Right lobe of liver (tissue), 6 donors: ENCODE measurements around the gene PIP5K1B. TPM values are rescaled to one million over a fixed set of nuclear protein-coding genes. Genes with fewer than 3 reads are reported as not detected.

Experiments
- ATAC-seq, 4 donors: fragments of 200-7000 bp; cut with Tn5 transposase; one replicate each; pipeline ENCODE4 v1.9.1; 2020; ENCODE audit warnings: mild to moderate bottlenecking in 4 of 4, moderate library complexity in 4 of 4
- DNase-seq, 3 donors: peaks; one replicate each; pipeline ENCODE4 v3.0.0-alpha.2; 2020
- H3K27ac ChIP-seq, 3 donors: fragments of 200-600 bp; one replicate each; pipeline ENCODE4 v1.8.0; 2022
- H3K27me3 ChIP-seq, 2 donors: fragments of 200-600 bp; one replicate each; pipeline ENCODE4 v1.8.0; 2022
- H3K36me3 ChIP-seq, 4 donors: fragments of 200-600 bp; sonication (generic) in 1 of 4; one replicate each; pipeline versions ENCODE4 v1.5.1 to v1.8.0; 2017 to 2022; ENCODE audit warnings: control low read depth in 1 of 4
- H3K4me1 ChIP-seq, 4 donors: fragments of 200-600 bp; sonication (generic) in 1 of 4; one replicate each; pipeline versions ENCODE4 v1.5.1 to v1.8.0; 2017 to 2022; ENCODE audit warnings: control low read depth in 1 of 4
- H3K4me3 ChIP-seq, 3 donors: fragments of 200-600 bp; one replicate each; pipeline ENCODE4 v1.8.0; 2022
- H3K9me3 ChIP-seq, 4 donors: fragments of 200-600 bp; sonication (generic) in 1 of 4; one replicate each; pipeline versions ENCODE4 v1.5.1 to v1.8.0; 2017 to 2022; ENCODE audit warnings: control low read depth in 1 of 4
- CTCF ChIP-seq, 4 donors: fragments of 200-600 bp in 3 of 4; fragments of 450-650 bp in 1 of 4; IDR thresholded peaks; one replicate each; pipeline versions ENCODE4 v1.5.1 to v1.8.0; 2016 to 2022; ENCODE audit warnings: antibody characterized with exemption in 4 of 4, mild to moderate bottlenecking in 2 of 4
- POLR2A ChIP-seq: fragments of 450-650 bp; IDR thresholded peaks from one replicate; pipeline ENCODE4 v1.6.1; 2017; ENCODE audit warnings: antibody characterized with exemption, mild to moderate bottlenecking
- whole genome bisulfite sequencing: methylation state at CpG from one replicate; pipeline ENCODE4 v1.1.6; 2018; ENCODE audit warnings: low coverage, low lambda C conversion rate; ENCODE audit not compliant: insufficient coverage; ENCODE audit errors: missing lambda C conversion rate; 5-methylcytosine and 5-hydroxymethylcytosine counted together
- intact Hi-C, 2 donors: fragments of 100-400 bp; cut with DNase I; formaldehyde crosslinking; loops; one replicate each; pipeline versions ENCODE4 v1.11.2 to v1.14.1; 2022
- total RNA-seq, 6 experiments: library from RNA; depleted of rRNA in 2 of 6; stranded (reverse); fragments of >200 nt in 2 of 6; fragmentation: NEBNext Ultra II Directional in 3 of 6; extraction: Animal tissue kit (Norgen Biotek cat#: 25700) in 3 of 6; gene quantifications; one replicate each; pipeline versions ENCODE4 v1.1.0 to v1.2.4, GENCODE V29; 2016 to 2023
- donor health status: DM: no; HTN: yes; CAD: no.
- donor health status: DM: no; HTN: no; CAD: no.
- donor health status: DM: no; HTN: no; CAD: no.
- donor health status: DM: no; HTN: yes; CAD: no.
- donor health status: DM: no; HTN: yes; CAD: no.

Gene PIP5K1B
- total RNA-seq, 6 experiments from 2014 or later = 0.27 to 0.71 TPM; not detected in 4

- no peak overlapping the region for H3K4me3 ChIP-seq
- H3K27me3 ChIP-seq = no peaks in the 10 kb centered on the region
- no peaks in the 10 kb centered on the region for H3K4me1 ChIP-seq
- no peak for ATAC-seq
- DNase-seq = no peak
- TF ChIP-seq POLR2A = no peak
- no peak for TF ChIP-seq CTCF (IDR thresholded peaks at IDR 0.05)
- intact Hi-C loops = no loop called here
- WGBS = 54% methylated on average over 5 of the region's 5 CpGs
- H3K36me3 ChIP-seq = no peaks in the 10 kb centered on the region
- no peak overlapping the region for H3K27ac ChIP-seq
- H3K9me3 ChIP-seq = no peaks in the 10 kb centered on the region
These were observed 171.2 kb downstream of the PIP5K1B start for GRCh38 chr9:68876273-68876672.

GRCh38 chr9:68876681-68877080 is 171.6 kb downstream of the PIP5K1B start:
- no peaks in the 10 kb centered on the region for H3K36me3 ChIP-seq
- no peak for ATAC-seq
- H3K27me3 ChIP-seq = no peaks in the 10 kb centered on the region
- no peak overlapping the region for H3K4me3 ChIP-seq
- H3K27ac ChIP-seq = no peak overlapping the region
- no peaks in the 10 kb centered on the region for H3K9me3 ChIP-seq
- intact Hi-C loops = no loop called here
- TF ChIP-seq POLR2A (no peak), CTCF (IDR thresholded peaks at IDR 0.05) (no peak)
- H3K4me1 ChIP-seq = no peaks in the 10 kb centered on the region
- WGBS = 53% methylated on average over 3 of the region's 3 CpGs
- no peak for DNase-seq

GRCh38 chr9:68877219-68877618 is 172.2 kb downstream of the PIP5K1B start:
- no peak for TF ChIP-seq CTCF (IDR thresholded peaks at IDR 0.05)
- no peak for TF ChIP-seq POLR2A
- intact Hi-C loops = no loop called here
- no peak overlapping the region for H3K4me3 ChIP-seq
- DNase-seq (no peak), ATAC-seq (no peak)
- H3K27ac ChIP-seq = no peak overlapping the region
- no peaks in the 10 kb centered on the region for H3K4me1 ChIP-seq
- H3K27me3 ChIP-seq = no peaks in the 10 kb centered on the region
- no peaks in the 10 kb centered on the region for H3K36me3 ChIP-seq
- no peaks in the 10 kb centered on the region for H3K9me3 ChIP-seq

GRCh38 chr9:68878450-68878849 is 173.4 kb downstream of the PIP5K1B start:
- intact Hi-C loops = no loop called here
- no peak for DNase-seq
- Histone ChIP-seq H3K4me3 (no peak overlapping the region), H3K36me3 (no peaks in the 10 kb centered on the region), H3K27ac (no peak overlapping the region), H3K9me3 (no peaks in the 10 kb centered on the region), H3K4me1 (no peaks in the 10 kb centered on the region), H3K27me3 (no peaks in the 10 kb centered on the region)
- no peak for TF ChIP-seq POLR2A
- TF ChIP-seq CTCF (IDR thresholded peaks at IDR 0.05) = no peak
- ATAC-seq = no peak

- ATAC-seq = no peak
- no peaks in the 10 kb centered on the region for H3K36me3 ChIP-seq
- H3K27ac ChIP-seq = no peak overlapping the region
- intact Hi-C loops = no loop called here
- 25% methylated on average over 3 of the region's 3 CpGs for WGBS
- H3K4me3 ChIP-seq = no peak overlapping the region
- no peaks in the 10 kb centered on the region for H3K27me3 ChIP-seq
- no peak for DNase-seq
- H3K9me3 ChIP-seq = no peaks in the 10 kb centered on the region
- no peak for TF ChIP-seq POLR2A
- TF ChIP-seq CTCF (IDR thresholded peaks at IDR 0.05) = no peak
- no peaks in the 10 kb centered on the region for H3K4me1 ChIP-seq
These were observed 178.2 kb downstream of the PIP5K1B start for GRCh38 chr9:68883224-68883623.
